Measurements from ENCODE around the gene NTM.

Gene NTM

DNA sequence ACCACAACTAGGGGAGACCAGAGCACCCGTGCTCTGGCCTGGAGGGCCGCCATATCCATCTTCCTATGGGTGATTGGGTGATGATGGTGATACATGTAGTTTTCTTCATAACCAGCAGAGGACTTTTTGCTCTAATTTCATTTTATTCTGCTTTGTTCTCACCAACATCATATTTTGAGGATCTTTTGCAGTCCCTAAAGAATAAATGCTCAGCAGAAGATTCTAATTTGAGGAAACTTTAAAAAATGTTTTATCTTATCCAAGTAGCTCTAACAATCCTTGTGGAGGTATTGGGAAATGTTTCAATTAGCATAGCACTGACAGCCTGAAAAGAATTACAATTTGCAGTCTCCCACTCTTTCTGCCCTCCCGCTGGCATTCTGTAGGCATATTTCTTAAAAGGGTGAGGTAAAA is 544.0 kb downstream of the NTM start:
- DNase-seq (ENCODE audit: low read depth, low spot score), result no peak

DNA sequence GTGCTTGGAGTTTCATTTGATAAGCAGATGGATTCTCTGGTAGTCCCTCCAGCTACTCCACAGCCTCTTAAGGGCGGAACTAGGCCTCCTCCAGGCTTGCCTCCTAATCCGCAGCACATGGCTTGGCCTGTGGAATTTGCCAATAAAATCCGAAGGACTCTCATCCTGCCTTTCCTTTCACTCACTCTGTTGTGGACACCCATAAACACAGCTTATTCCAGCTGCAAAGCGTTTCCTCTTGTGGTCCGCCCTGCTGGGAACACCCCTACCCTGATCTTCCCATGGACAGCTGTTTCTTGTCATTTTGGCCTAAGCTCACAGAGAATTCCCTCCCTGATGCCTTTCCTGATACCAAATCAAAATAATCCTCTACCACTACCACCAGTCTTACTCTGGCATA is 546.2 kb downstream of the NTM start:
- no peak for DNase-seq (ENCODE audit: low read depth, low spot score)

DNA sequence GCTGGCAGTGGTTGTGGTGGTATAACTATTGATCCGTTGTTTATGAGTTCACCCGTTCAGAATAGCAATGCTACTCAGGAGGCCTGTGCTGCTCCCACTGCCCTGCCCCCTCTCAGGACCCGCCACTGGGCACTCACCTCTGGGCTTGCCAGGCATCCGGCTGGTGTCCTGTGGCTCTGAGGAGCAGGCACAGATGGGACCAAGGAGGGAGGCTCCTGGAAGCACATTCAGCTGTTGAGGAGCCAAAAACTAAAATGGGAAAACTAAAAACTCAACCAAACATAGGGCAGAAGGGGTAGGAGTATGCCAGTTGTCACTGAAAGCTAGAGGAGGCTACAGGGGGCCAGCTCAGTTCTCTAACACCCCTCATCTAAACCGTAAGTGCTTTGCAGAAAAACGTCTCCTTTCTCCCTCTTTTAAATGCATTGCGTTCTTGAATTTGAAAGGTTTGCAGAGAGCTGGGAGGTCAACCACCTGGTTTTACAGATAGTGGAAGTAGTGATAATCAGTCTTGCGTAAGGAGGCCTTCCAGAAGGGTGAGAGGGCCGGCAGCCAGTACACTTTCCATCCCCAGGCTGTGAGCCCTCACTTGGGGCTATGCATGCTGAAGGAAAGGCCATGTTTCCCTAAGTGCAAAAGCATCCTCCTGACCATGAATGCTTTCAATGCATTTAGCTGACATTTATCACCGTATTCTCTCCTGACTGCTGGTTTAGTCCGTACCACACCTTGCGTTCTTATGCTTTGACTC is 547.4 kb downstream of the NTM start:
- DNase-seq (ENCODE audit: low read depth, low spot score), result no peak

DNA sequence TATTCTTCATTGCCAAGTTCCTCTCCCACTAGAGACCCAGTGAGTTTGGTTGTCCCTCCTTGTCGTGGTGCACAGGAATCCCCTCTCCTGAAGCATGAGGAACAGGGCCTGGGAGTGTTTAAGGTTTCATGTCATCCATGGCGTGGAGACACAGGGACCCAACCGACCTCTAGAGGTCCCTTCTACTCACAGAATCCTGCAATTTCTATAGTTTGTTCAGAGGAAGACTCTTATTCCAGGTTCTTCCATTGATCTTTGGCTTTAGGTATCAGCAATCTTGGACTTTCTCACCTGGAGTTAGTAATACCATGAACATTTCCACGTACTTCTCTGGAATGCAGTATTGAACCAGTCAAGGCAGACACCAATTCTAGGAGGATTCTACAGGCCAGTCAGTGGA is 548.2 kb downstream of the NTM start:
- DNase-seq (ENCODE audit: low read depth, low spot score), result no peak

DNA sequence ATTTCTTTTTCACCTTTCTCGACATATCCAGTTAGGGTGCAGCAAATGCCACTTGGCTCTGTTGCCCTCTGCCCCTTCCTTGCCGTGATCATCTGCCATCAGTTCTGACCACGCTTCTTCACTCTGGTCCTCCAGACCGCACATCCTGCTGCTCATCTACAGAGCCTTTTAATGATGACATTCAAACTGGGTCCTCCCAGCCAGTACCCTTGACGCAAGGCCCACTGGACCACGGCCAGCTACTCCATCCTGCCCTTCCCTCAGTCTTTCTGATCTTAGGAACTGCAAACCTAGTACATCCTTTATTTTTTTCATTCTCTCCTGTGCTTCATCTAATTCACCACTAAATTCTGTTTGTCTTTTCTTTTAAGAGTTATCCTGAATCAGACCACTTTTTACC is 551.8 kb downstream of the NTM start:
- DNase-seq (ENCODE audit: low read depth, low spot score), result no peak

DNA sequence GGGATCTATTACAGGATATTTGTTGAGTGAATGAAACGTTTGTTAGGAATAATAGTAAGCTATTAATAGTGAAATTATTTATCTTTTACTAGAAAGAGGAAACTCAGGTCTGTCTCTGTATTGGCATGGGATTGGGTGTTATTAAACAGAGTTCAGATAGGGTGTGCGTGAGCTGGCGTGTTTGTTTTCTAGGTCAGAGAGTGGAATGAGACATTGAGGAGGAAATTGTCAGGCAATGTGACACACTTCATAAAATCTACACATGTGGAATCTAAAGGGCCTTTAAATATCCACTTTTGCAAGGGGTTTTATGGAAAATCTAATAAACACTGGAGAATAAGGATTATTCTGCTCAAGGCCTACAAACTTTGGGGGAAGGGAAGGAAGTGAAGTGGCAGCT is 552.9 kb downstream of the NTM start:
- DNase-seq (ENCODE audit: low read depth, low spot score), result no peak

DNA sequence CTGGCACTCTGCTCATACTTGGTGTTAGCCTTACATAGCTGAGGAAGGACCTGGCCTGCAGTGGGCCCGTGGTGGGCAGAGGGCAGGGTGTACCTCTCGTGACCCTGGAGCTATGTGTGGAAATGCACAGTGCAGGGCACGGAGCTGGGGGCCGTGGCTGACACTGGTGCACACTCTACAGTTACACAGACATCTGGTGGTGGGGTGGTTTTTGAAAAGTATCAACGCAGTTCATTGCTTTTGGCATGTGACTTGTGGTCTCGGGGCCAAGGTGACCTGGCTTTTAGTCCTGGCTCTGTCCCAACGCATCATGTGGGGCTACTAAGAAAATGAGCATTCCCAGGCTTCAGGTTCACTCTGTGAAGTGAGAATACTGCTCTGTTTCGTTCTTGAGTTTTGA is 553.6 kb downstream of the NTM start:
- no peak for DNase-seq (ENCODE audit: low read depth, low spot score)

DNA sequence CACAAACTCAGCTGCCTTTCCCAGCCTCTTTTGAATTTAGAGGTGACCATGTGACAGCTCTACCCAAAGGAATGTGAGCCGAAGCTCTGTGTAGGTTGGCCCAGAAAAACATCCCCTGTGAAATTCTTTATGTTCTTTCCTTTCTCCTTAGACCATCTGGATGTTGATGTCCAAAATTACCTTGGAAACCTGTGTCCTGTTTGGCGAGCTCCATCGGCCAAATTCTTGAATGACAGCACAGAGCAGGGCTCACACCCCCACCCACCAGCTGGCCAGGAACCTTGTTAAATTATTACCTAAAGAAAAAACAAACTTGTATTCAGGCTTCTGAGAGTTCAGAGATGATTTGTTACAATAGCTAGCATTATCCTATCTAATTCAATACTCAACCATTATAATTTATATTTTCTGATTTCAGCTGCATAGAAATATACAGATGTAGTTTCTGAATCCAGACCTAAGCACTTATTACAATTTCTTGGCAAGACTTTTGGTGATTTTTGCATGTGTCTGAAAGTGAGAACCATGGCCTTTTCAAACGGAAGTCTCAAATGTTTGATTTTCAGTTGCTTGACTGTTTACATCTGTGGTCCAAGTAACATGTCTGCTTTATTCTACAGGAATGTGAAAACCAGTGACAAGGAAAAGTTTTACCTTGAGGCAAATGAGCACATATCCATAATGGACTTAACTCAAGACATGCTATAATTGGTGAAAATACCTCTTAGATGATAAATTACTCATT is 554.2 kb downstream of the NTM start:
- DNase-seq (ENCODE audit: low read depth, low spot score), result no peak

DNA sequence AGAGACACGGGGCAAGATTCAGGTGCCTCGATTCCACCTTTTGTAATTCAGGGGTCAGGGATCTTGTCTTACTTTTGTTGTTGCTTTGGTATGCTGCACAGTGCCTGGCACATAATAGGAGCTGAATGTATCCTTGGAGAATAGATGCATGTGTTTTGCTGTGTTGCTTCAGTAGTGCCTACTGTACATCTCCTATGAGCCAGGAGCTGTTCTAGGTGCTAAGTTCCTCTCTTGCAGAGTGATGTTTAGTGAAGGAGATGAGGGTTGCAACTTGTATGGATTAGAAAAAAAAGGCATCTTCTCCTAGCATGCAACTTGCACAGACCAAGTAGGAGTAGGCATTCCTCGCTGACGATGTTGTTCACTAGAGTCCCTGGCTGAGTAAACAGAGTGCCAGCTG is 555.4 kb downstream of the NTM start:
- DNase-seq (ENCODE audit: low read depth, low spot score), result no peak

DNA sequence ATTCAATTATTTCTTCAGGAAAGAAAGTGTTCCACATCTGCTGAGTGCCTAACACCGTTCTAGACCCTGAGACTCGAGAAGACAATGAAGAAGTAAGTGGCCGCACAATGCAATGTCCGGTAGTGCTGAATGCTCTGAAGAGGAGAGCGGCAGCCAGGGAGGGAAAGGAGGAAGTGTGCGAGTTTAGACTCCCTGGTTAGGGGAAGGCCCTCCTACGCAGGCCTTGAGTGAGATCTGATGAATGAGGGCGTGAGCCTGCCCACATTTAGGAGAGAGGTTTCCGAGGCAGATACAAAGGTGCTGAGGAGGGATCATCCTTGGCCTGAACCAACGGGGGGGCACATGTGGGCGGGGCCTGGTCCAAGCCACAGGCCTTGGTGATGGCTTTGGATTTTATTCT is 558.6 kb downstream of the NTM start:
- DNase-seq (ENCODE audit: low read depth, low spot score), result no peak

DNA sequence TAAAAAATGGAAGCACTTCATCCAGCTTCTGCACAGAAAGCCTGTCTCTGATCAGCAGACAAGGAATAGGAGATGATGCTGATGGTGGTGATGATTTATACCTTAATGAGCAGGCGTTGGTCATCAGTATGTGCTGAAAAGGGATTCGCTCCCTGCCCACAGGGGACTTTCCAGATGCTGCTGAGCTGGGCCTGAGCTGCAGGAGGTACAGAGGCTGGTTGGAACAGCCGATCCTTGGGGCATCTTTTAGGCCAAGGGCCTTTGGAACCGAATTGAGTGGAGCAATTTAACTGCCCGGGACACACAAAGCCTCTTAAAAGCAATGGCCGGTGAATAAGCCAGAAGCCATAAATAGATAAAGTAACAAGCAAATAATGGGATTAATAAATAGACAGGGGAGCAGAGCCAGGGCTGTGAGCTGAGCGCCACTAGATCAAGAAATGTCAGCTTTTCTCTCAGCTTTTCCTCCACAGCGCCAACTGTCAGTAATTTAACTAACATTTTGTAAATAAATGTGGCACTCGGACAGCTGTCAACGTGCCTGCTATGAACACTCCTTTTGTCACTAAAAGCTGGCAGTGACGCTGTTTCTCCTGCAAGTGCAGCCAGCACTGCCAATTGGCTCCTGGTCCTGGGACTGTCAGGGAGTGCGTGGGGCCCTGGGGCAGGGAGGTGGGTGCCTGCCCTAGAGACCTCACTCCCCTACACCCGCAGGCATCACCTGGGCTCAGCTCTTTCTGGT is 562.3 kb downstream of the NTM start:
- DNase-seq (ENCODE audit: low read depth, low spot score), result no peak

DNA sequence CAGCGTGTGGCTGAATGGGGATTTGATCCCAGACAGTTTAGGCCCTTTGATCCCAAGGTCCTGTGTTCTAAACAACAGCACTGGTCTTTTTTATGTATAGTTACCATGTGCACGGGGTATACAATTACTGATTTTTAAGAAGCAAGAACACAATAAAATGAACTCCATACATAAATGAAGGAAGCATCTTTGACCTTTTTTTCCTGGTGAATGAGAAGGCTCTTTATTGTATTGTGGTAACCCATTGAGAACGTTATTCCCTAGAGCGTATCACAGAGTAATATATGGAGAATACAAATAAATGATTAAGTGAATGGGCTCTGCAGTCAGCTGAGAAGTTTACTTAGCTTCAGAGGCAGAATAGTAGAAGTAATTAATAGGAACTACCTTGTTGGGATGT is 563.6 kb downstream of the NTM start:
- no peak for DNase-seq (ENCODE audit: low read depth, low spot score)

DNA sequence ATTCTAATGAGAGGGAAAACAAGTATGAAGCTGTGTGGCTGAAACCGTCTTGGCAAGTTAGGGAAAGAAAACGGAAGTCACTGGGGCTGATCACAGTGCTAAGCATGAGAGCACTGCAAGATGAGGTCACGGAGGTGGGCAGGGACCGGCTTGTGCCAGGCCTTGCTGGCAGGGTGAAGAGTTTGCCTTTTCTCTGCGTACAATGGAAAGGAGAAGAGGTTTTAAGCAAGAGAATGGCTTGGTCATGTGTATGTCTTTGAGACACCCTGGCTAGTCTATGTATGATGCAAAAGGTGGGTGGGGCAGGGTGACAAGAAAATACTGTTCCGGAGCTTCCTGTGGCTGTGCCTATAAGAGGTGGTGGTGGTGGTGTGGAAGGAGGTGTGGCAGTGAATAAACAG is 567.9 kb downstream of the NTM start:
- DNase-seq (ENCODE audit: low read depth, low spot score), result no peak

DNA sequence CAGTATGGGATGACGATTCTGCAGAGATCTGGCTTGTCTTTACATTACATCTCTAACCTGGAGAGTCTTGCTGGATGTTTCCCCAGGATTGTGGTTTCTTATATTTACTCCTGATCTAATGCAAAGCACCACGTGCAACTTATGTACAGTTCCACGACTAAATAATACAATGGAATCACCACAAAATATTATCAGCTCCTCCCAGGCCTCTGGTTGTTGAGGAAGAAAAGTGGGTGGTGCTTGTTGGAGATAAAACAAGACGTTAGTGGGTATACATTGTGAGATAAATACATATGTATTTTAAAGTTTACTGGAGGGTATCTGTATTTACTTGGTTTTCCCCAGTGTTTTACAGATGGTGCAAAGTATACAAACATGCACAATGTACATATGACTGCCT is 569.7 kb downstream of the NTM start:
- DNase-seq (ENCODE audit: low read depth, low spot score), result no peak

DNA sequence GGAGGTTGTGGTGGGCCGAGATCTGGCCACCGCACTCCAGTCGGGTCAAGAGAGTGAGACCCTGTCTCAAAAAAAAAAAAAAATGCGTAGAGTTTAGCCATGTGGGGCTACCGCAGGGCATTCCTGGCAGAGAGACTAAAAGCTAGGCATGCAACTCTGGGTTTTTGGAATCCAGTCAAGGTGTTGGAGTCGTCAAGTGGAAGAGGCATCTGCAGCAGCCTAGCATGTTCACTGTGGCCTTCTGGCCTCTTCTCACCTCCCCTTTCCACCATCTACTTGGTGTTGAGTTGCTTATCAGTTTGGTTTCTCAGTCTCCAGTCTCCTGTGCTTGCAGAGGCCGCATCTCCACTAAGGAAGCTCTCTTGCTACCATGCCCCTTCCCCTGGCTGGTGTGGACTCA is 572.5 kb downstream of the NTM start:
- no peak for DNase-seq (ENCODE audit: low read depth, low spot score)

DNA sequence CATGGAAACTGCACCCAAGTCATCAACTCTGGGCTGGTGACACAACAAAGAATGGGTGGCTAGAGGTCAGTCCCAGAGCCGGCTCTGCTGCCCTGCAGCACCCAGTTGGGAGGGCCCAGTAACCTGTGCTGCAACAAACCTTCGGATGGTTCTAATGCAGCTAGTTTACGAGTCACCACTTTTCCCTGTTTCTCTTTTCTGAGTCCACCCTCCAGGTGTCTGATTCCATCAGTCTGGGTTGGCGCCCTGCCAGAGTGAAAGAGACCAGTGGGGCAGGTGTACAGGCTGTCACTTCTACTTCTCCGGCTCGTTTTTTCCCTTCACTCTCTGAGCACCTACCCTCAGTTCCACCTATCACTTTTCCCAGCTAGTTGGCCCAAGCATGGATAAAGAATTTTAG is 572.9 kb downstream of the NTM start:
- DNase-seq (ENCODE audit: low read depth, low spot score), result no peak

DNA sequence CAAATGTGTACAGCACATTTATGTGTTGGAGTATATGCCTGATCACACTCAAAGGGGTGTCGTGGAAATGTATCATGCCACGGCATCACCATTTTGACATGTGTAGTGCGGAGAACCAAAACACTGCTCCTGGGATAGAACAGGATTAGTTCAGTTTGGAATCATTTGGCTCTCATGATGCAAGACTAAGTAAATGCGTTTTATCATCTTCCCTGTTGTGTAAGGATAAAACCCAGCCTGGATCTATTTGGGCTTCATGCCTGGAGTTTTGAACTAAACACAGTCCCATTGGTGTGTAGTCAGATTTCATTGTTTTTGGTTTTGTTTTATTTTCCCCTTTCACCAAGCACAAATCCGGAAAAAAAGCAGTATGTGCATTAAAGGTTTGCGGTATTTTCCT is 574.3 kb downstream of the NTM start:
- DNase-seq (ENCODE audit: low read depth, low spot score), result no peak

DNA sequence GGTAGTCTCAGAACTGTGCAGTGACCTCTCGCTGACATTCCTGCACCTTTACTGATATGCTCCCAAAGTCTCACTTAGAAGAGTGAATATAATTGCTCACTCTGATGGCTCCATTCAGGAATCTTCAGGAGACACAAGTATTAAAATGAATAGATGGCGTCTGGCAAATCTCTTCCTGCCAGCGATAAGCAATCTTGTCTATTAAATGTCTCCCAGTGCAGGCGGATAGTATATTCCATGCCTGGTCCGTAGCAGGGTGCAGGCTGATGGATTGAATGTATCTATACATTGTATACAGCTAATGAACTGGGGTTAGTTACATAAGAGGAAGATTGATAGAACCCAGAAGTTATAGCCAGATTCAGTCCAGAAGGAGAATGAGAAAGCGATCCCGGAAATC is 575.3 kb downstream of the NTM start:
- no peak for DNase-seq (ENCODE audit: low read depth, low spot score)

DNA sequence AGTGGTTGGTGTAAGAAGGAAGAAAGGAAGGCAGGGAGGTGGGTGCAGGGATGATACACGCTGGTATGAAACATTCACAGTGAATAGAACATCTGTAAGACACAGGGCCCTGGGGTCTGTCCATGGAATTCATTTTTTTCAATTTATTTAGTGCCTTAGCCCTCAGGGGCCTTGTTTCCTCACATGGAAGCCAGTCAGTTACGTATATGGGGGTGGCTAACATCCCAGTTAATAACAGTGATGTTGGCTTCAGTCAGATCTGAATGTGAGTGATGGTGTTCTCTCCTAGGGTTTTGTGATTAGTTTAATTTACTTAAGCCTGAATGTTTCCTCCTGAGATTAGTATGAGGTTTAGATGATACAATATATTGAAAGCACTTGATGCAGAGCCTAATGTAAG is 577.1 kb downstream of the NTM start:
- no peak for DNase-seq (ENCODE audit: low read depth, low spot score)

DNA sequence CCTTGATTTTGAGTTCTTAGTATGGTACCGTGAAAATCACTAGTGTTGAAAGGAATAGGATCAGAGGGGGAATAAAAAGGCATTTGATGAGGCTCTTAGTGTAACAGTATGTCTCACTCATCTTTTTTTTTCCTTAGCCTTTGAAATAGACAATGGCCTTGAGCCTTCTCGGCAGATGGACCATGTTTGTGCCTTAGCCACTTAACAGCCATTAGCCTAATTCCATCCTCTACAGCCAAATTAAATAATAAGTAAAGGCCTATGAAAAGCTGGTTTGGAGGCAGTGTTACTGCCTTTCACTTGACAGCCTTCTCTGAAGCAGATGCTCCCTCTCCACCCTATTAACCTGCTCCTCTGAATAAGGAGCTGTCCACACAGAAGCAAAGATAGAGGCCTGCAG is 580.7 kb downstream of the NTM start:
- no peak for DNase-seq (ENCODE audit: low read depth, low spot score)

DNA sequence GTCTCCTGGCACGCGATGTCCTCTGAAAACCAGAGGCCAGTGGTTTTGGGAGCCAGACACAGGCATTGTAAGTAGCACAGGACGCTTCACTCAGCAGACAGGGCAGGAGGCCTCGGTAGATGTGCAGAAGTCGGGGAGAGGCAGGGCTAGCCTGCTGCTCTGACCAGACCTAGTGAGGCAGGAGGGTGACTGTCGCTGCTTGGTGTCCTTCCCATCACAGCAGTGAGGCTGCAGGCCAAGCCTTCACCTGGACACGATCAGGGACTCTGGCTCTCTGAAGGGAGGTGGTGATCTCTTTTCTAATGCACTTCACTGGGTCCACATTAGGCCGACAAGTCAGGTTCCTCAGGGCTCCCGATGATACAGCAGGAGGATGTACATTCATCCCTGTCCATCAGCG is 583.7 kb downstream of the NTM start:
- no peak for DNase-seq (ENCODE audit: low read depth, low spot score)

DNA sequence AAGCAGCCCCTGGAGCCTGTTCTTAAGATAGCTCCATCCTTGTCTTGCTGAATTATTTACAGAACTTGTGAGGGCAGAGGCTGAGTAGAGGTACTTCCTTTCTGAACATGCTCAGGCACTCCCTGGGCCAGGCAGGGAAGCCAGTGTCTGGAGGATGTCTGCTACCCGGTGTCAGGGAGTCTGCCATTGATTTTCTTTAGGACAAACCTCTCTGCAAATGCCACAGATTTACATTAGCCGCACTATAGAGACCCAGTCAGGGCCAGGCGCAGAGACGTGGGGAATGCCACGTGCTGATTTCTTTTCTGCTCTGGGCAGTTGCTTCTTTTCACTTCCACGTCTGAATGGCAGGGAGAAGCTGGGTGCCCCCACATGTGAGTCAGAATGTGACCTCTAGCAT is 585.5 kb downstream of the NTM start:
- no peak for DNase-seq (ENCODE audit: low read depth, low spot score)

DNA sequence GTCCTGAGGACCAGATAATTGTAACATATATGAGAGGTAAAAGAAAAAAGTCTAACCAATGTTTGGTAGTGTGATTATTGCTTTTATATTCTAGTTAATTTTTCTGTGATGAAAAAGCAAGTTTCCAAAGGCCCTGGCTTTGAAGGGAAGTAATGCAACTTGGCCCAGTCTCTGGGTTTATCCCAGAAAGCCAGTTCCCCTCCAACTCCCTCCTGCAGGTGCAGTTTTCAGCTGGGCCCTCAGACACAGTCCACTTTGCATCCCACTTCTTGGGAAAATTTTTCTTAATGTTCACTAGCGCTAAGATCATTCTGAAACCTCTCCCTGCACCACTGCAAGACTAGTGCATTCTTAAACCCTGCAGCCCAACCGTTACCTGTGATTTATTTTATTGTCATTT is 586.8 kb downstream of the NTM start:
- DNase-seq (ENCODE audit: low read depth, low spot score), result no peak

Measured in activated CD4-positive, CD25-positive, alpha-beta regulatory T cell treated with anti-CD3 and anti-CD28 coated beads, Interleukin-2, amount 50 U/mL, for 16 hours (primary cell).